ENCODE data around the gene SAMD15. TPM values are rescaled to one million over a fixed set of nuclear protein-coding genes. Genes with fewer than 3 reads are reported as not detected.

Gene SAMD15
- total and polyA plus RNA-seq, 2 experiments from 2014 or later: 0.61 to 0.76 TPM

DNA sequence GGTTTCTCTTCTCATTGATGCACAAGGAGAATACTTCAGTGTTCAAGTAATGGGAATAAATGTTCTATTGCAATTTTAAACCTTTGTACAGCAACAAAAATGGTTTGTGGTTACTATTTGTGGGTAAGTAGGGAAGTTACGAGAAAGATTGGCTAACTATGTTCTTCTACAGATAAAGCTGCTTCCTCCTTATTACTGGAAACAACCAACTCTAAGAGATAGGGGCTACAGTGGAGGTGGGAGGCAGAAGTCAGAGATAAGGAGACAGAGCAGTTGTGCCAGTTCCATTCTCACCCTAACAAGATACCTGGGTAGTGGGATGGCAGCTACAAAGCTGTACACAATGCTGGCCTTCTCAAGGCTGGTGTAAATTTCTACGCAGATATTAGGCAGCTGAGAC lies 30.0 kb downstream of the SAMD15 start:
- peaks cover 4% of the 10 kb centered on the region; the same call in 2 of the 3 replicates for H3K4me1 Mint-ChIP-seq
- H3K4me3 Mint-ChIP-seq: no peak overlapping the region
- no peak overlapping the region for H3K27ac Mint-ChIP-seq
- H3K36me3 ChIP-seq (ENCODE audit: insufficient read depth): no peaks in the 10 kb centered on the region
- no peaks in the 10 kb centered on the region for H3K27me3 ChIP-seq (ENCODE audit: insufficient read depth)
- no peak for DNase-seq (ENCODE audit: low spot score)
- no peak overlapping the region for H3K4me2 ChIP-seq
- no peaks in the 10 kb centered on the region for H3K36me3 Mint-ChIP-seq (ENCODE audit: low read depth)
- TF ChIP-seq, protein P1, sequence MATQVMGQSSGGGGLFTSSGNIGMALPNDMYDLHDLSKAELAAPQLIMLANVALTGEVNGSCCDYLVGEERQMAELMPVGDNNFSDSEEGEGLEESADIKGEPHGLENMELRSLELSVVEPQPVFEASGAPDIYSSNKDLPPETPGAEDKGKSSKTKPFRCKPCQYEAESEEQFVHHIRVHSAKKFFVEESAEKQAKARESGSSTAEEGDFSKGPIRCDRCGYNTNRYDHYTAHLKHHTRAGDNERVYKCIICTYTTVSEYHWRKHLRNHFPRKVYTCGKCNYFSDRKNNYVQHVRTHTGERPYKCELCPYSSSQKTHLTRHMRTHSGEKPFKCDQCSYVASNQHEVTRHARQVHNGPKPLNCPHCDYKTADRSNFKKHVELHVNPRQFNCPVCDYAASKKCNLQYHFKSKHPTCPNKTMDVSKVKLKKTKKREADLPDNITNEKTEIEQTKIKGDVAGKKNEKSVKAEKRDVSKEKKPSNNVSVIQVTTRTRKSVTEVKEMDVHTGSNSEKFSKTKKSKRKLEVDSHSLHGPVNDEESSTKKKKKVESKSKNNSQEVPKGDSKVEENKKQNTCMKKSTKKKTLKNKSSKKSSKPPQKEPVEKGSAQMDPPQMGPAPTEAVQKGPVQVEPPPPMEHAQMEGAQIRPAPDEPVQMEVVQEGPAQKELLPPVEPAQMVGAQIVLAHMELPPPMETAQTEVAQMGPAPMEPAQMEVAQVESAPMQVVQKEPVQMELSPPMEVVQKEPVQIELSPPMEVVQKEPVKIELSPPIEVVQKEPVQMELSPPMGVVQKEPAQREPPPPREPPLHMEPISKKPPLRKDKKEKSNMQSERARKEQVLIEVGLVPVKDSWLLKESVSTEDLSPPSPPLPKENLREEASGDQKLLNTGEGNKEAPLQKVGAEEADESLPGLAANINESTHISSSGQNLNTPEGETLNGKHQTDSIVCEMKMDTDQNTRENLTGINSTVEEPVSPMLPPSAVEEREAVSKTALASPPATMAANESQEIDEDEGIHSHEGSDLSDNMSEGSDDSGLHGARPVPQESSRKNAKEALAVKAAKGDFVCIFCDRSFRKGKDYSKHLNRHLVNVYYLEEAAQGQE (IDR thresholded peaks at IDR 0.05; ENCODE audit: unreplicated experiment): no peak
- TF ChIP-seq ZNF331 (CRISPR knock-in tag; IDR thresholded peaks at IDR 0.05; ENCODE audit: low read depth) (no peak), ZNF114 (CRISPR knock-in tag; IDR thresholded peaks at IDR 0.05) (no peak), CREB1 (CRISPR knock-in tag; IDR thresholded peaks at IDR 0.05; ENCODE audit: low read depth) (no peak), JUNB (IDR thresholded peaks at IDR 0.05; ENCODE audit: unreplicated experiment) (no peak), NANOG (IDR thresholded peaks at IDR 0.05; ENCODE audit: borderline replicate concordance) (no peak)
- H3K4me1 ChIP-seq (ENCODE audit: insufficient read depth): no peaks in the 10 kb centered on the region
- H3K9me3 Mint-ChIP-seq: no peaks in the 10 kb centered on the region
- H3K9me2 ChIP-seq (ENCODE audit: insufficient read depth): no peaks in the 10 kb centered on the region
- no peak overlapping the region for H3K27ac ChIP-seq (ENCODE audit: low read depth)
- H2AFZ ChIP-seq: peak overlapping the region; percentile 85
- no peak overlapping the region for H3K4me3 ChIP-seq
- no peaks in the 10 kb centered on the region for H3F3A ChIP-seq (replicated peaks; ENCODE audit: low read depth)
- H4K20me1 ChIP-seq (replicated peaks; ENCODE audit: insufficient read depth): no peaks in the 10 kb centered on the region
- no peaks in the 10 kb centered on the region for H3K27me3 Mint-ChIP-seq (ENCODE audit: insufficient read depth, low read depth, poor library complexity)
- H3K79me2 ChIP-seq (replicated peaks; ENCODE audit: insufficient read depth): no peaks in the 10 kb centered on the region
- ATAC-seq: no peak

DNA sequence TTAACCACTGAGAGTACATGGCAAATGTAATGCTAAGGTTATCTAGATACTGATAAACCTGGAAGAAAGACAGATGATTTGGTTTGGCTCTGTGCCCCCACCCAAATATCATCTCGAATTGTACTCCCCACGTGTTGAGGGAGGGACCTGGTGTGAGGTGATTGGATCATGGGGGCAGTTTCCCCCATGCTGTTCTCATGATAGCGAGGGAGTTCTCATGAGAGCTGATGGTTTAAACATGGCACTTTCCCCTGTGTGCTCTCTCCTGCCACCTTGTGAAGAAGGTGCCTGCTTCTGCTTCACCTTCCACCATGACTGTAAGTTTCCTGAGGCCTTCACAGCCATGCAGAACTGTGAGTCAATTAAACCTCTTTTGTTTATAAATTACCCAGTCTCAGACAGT lies 32.0 kb downstream of the SAMD15 start:
- Histone ChIP-seq H2AFZ (peak overlapping the region; percentile 77; the same call in 1 of the 2 replicates), H3K36me3 (ENCODE audit: insufficient read depth) (no peaks in the 10 kb centered on the region)
- no peak for TF ChIP-seq EZH2phosphoT487 (IDR thresholded peaks at IDR 0.05; ENCODE audit: unreplicated experiment)
- TF ChIP-seq, protein P1 (IDR thresholded peaks at IDR 0.05; ENCODE audit: unreplicated experiment): no peak
- no peak for TF ChIP-seq NANOG (IDR thresholded peaks at IDR 0.05; ENCODE audit: borderline replicate concordance)
- TF ChIP-seq, protein P2, sequence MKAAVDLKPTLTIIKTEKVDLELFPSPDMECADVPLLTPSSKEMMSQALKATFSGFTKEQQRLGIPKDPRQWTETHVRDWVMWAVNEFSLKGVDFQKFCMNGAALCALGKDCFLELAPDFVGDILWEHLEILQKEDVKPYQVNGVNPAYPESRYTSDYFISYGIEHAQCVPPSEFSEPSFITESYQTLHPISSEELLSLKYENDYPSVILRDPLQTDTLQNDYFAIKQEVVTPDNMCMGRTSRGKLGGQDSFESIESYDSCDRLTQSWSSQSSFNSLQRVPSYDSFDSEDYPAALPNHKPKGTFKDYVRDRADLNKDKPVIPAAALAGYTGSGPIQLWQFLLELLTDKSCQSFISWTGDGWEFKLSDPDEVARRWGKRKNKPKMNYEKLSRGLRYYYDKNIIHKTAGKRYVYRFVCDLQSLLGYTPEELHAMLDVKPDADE (IDR thresholded peaks at IDR 0.05): no peak
- TF ChIP-seq ZNF114 (CRISPR knock-in tag; IDR thresholded peaks at IDR 0.05): no peak

More for the DNA sequence above, 32.0 kb downstream of the SAMD15 start:
- Mint-ChIP-seq H3K4me1 (peaks cover 4% of the 10 kb centered on the region; the same call in 2 of the 3 replicates), H3K27ac (no peak overlapping the region), H3K27me3 (ENCODE audit: insufficient read depth, low read depth, poor library complexity) (peaks cover 2% of the 10 kb centered on the region), H3K9me3 (no peaks in the 10 kb centered on the region), H3K36me3 (ENCODE audit: low read depth) (no peaks in the 10 kb centered on the region), H3K4me3 (no peak overlapping the region)
- H3K4me2 ChIP-seq: no peak overlapping the region
- H3K4me3 ChIP-seq: no peak overlapping the region
- DNase-seq (ENCODE audit: low spot score): peak; percentile 53
- H3F3A ChIP-seq (replicated peaks; ENCODE audit: low read depth): no peaks in the 10 kb centered on the region
- no peaks in the 10 kb centered on the region for H3K27me3 ChIP-seq (ENCODE audit: insufficient read depth)
- H3K79me2 ChIP-seq (replicated peaks; ENCODE audit: insufficient read depth): no peaks in the 10 kb centered on the region
- no peaks in the 10 kb centered on the region for H4K20me1 ChIP-seq (replicated peaks; ENCODE audit: insufficient read depth)
- no peak overlapping the region for H3K27ac ChIP-seq (ENCODE audit: low read depth)
- H3K4me1 ChIP-seq (ENCODE audit: insufficient read depth): no peaks in the 10 kb centered on the region
- peak; percentile 82 for ATAC-seq
- no peaks in the 10 kb centered on the region for H3K9me2 ChIP-seq (ENCODE audit: insufficient read depth)
